Activated naive CD4-positive, alpha-beta T cell treated with anti-CD3 and anti-CD28 coated beads, Interleukin-2, amount 50 U/mL, for 24 hours (primary cell): ENCODE data around the gene NACAD.

Source experiments
- H3K27ac Mint-ChIP-seq: one replicate; pipeline ENCODE4 v1.8.0; 2021; ENCODE audit warnings: mild to moderate bottlenecking, mixed read lengths
- H3K27me3 Mint-ChIP-seq: one replicate; pipeline ENCODE4 v1.8.0; 2021; ENCODE audit warnings: mixed read lengths
- H3K36me3 Mint-ChIP-seq: one replicate; pipeline ENCODE4 v1.8.0; 2021; ENCODE audit warnings: mixed read lengths
- H3K4me1 Mint-ChIP-seq: one replicate; pipeline ENCODE4 v1.8.0; 2021; ENCODE audit warnings: mixed read lengths
- H3K4me3 Mint-ChIP-seq: one replicate; pipeline ENCODE4 v1.8.0; 2021; ENCODE audit warnings: mild to moderate bottlenecking, mixed read lengths
- H3K9me3 Mint-ChIP-seq: one replicate; pipeline ENCODE4 v1.8.0; 2021; ENCODE audit warnings: mixed read lengths

Gene NACAD

DNA sequence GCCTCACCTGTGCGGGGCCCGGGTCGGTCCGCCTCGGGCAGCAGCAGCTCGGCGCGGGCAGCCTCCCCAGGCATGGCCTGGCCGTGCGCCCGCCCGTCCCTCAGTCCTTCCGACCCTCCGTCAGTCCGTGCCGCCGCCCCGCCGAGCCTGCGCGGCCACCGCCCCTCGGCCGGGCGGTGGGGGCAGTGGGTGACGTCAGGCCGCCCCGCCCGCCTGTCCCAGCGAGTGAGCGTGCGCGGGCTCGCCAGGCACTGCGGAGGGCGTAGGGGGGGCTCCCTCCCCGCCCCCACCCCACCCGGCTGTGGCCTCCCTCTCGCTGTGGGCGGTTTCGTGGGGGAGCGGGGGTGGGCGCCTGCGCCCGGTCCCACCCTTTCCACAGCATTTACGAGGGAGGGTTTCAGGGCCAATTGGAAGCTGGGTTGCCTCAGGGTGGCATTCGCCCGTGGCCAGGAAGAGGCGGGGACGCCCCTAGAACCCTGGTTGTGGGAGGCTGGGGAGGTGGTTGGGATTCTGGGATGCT lies at the start of gene NACAD:
NACAD (minus strand) TSS at position 149 of the 520 bp plus-strand sequence; CDS start at position 74, 75 bp downstream.
- Mint-ChIP-seq H3K4me1 (peaks cover 3% of the 10 kb centered on the region), H3K9me3 (peaks cover 4% of the 10 kb centered on the region), H3K27me3 (peaks cover 5% of the 10 kb centered on the region), H3K36me3 (peaks cover 4% of the 10 kb centered on the region), H3K4me3 (peak within 1 kb of the TSS; percentile 70), H3K27ac (peak within 1 kb of the TSS; percentile 12)

DNA sequence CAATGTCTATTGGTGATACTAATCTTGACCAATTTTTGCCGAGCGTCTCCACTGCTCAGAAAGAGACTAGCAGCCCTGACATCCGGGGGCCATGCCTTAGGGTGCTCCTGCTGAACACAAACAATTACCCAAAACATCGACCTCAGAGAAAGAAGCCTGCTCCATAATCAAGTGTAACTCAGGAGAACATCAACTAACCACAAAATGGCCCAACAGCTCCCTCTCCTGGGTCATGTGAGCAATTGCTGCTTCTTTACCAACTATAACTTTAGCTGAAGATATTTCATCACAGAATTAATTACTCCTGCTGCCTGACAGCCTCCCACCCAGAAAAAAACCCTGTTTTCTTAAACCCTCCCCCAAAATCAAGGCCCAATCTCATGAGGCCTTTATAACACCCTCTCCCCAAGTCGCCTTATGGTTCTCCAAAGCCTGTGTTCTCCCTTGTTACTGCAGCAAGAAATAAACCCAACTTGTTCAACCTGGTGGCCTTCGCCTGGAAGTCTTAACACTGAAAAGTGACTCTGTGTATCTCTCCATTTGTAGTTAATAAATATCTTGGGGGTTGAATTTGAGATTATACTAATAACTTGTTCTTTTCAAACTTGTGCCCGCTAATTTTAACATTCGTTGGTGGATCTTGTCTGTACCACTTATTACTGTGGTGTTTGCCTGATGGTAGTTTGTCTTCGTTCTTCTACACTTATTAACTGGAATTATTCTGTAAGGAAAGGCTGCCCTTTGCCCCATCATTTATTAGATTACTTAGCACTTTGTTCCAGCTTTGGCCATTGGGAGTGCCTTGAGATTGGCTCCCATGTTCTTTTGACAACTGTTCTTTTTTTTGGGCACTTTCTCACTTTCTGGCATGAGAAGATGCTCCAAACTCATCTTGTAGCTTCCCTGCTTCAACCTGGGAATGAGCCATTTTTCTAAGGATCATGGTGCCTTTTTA lies 47.6 kb upstream of the NACAD start:
- Mint-ChIP-seq H3K27ac (no peak overlapping the region), H3K4me3 (no peak overlapping the region), H3K27me3 (no peaks in the 10 kb centered on the region), H3K36me3 (no peaks in the 10 kb centered on the region), H3K9me3 (no peaks in the 10 kb centered on the region), H3K4me1 (peaks cover 13% of the 10 kb centered on the region)

DNA sequence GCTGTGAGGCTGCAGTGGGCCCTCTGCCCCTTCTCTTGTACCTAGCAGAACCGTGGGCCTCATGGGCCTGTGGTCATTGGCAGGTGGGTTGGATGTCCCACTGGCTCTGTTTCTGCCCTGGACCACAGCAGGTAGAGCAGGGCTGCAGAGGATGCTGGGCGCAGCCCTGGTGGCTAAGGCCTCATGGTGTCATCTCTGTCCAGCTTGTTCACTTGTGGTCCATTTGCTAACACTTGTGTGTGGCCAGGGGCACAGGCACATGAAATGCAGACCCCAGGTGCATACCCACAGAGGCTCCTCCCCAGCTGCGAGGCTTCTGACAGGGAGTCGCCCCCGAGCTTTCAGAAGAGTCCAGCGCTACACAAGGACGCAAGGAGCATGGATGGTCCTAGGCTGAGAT lies 45.1 kb upstream of the NACAD start:
- no peaks in the 10 kb centered on the region for H3K27me3 Mint-ChIP-seq
- peaks cover 13% of the 10 kb centered on the region for H3K4me1 Mint-ChIP-seq
- no peak overlapping the region for H3K4me3 Mint-ChIP-seq
- no peaks in the 10 kb centered on the region for H3K9me3 Mint-ChIP-seq
- no peaks in the 10 kb centered on the region for H3K36me3 Mint-ChIP-seq
- no peak overlapping the region for H3K27ac Mint-ChIP-seq

- Mint-ChIP-seq H3K27ac (no peak overlapping the region), H3K9me3 (no peaks in the 10 kb centered on the region), H3K4me3 (no peak overlapping the region), H3K36me3 (no peaks in the 10 kb centered on the region), H3K27me3 (no peaks in the 10 kb centered on the region), H3K4me1 (peaks cover 13% of the 10 kb centered on the region)
Measured at GRCh38 chr7:45133352-45133751, 44.6 kb upstream of the NACAD start.

DNA sequence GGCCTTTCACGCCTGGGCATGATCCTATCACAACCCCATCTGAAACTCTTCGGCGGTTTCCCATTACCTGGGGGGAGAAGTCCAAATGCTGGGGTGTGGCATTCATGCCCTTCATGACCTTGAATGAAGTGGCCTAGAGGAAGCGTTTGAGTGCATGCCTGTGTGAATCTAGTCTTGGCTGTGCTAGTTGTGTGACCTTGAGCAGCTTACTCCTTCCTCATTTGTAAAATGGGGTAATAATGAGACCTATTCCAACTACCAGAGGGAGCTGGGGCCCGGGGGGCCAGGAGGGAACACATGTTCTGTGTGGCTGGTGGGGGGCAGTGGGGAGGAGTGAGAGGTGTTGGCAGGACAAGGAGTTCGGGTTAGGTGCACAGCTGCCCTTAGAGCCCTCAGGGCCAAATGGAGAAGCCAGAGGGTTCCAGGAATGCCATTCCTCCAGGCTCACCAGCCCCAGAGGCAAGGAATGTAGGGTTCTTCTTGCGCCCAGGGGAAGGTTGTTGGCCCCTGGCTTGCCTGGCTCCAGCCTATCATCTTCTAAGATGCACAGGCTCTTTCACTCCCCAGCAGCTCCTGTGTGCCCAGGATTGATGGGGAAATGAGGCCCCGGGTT lies 44.0 kb upstream of the NACAD start:
- no peak overlapping the region for H3K27ac Mint-ChIP-seq
- no peak overlapping the region for H3K4me3 Mint-ChIP-seq
- no peaks in the 10 kb centered on the region for H3K9me3 Mint-ChIP-seq
- no peaks in the 10 kb centered on the region for H3K27me3 Mint-ChIP-seq
- peaks cover 13% of the 10 kb centered on the region for H3K4me1 Mint-ChIP-seq
- no peaks in the 10 kb centered on the region for H3K36me3 Mint-ChIP-seq

DNA sequence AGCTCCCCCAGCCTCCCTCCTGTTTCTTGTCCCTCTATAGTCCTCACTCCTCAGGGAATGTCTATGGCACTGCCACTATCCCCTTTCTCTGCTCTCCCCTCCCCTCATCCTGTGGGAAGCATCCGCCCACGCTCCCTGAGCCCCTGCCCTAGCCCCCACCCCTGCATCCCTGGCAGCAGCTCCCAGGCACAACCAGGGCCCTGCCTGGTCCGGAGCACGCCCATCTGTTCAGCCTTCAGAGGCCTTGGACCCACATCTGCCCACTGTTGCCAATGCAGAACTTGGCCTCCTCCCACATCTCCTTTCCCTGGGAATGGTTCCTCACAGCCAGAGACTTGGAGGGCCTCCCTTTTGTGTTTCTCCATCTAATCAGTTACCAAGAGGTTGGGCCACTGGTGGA lies 43.1 kb upstream of the NACAD start:
- H3K27ac Mint-ChIP-seq = no peak overlapping the region
- no peaks in the 10 kb centered on the region for H3K36me3 Mint-ChIP-seq
- peaks cover 13% of the 10 kb centered on the region for H3K4me1 Mint-ChIP-seq
- H3K9me3 Mint-ChIP-seq = no peaks in the 10 kb centered on the region
- H3K27me3 Mint-ChIP-seq = no peaks in the 10 kb centered on the region
- no peak overlapping the region for H3K4me3 Mint-ChIP-seq

DNA sequence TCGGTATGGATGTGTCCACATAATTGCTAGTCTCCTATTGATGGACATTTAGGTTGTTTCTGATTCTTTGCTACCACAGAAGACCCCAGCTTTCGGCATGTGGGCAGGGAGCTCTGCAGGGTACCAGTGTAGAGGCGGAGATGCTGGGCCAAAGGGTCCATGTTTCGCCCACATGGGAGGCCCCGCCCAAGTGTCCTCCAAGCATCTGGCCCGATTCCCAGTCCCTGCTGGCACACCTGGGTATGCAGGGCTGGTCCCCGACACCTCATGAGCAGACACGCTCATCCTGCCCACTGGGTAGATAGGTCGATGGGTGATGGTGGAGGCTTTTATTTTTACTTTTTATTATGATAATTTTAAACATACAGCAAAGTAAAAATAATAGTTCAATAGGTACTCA lies 42.1 kb upstream of the NACAD start:
- Mint-ChIP-seq H3K9me3 (no peaks in the 10 kb centered on the region), H3K4me3 (no peak overlapping the region), H3K27ac (no peak overlapping the region), H3K4me1 (peaks cover 4% of the 10 kb centered on the region), H3K27me3 (no peaks in the 10 kb centered on the region), H3K36me3 (no peaks in the 10 kb centered on the region)

GRCh38 chr7:45129906-45130305 lies 41.1 kb upstream of the NACAD start:
- Mint-ChIP-seq H3K36me3 (no peaks in the 10 kb centered on the region), H3K4me1 (no peaks in the 10 kb centered on the region), H3K4me3 (no peak overlapping the region), H3K27me3 (no peaks in the 10 kb centered on the region), H3K27ac (no peak overlapping the region), H3K9me3 (no peaks in the 10 kb centered on the region)

DNA sequence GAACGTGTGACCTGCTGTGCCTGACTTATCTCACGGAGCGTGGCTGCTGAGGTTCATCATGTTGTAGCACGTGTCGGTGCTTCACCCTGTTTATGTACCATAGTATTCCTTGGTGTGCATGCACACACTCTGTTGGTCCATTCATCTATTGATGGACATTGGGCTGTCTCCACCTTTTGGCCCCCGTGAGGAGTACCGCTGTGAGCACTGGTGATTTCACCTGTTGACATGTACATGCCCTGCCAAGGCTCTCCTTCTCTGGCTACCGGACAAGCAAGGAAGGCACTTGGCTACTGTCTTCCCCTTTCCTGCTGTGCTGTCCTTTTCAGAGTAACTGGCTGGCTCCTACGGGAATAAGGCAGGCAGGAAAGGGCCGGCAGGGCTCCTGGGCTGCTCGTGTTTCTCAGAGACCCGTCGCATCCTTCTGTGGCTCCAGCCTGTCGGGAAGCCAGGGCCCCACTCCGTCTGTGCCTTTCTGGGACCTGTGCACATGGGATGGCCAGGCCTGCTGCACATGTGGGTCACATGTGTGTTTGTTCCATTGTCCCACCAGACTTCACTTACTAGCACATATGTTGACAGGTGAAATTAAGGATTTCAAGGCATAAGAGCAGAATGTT lies 40.5 kb upstream of the NACAD start:
- Mint-ChIP-seq H3K27ac (no peak overlapping the region), H3K36me3 (no peaks in the 10 kb centered on the region), H3K9me3 (no peaks in the 10 kb centered on the region), H3K4me3 (no peak overlapping the region), H3K4me1 (no peaks in the 10 kb centered on the region), H3K27me3 (no peaks in the 10 kb centered on the region)

GRCh38 chr7:45126920-45127319 lies 38.2 kb upstream of the NACAD start:
- no peak overlapping the region for H3K27ac Mint-ChIP-seq
- H3K9me3 Mint-ChIP-seq = no peaks in the 10 kb centered on the region

DNA sequence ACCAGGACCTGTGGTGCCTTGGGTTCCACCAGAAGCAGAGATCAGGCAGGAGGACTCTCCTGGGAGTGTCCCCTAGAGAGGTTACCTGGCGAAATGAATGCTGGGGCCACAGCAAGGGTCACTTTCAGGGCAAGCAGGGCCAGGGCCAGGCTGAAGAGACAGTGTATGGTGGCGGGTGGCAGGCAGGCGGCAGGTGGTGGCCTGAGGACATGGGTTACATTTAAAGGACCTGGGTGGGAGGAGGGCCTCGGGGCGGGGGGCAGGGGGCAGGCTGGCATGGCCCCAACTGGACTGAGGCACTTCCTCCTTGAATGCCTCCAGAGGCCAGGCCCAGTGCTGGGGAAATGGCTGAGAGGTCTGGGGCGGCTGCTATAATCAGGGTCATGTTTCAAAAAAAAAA lies 37.4 kb upstream of the NACAD start:
- no peaks in the 10 kb centered on the region for H3K27me3 Mint-ChIP-seq
- H3K4me3 Mint-ChIP-seq = no peak overlapping the region
- H3K36me3 Mint-ChIP-seq = no peaks in the 10 kb centered on the region
- peaks cover 15% of the 10 kb centered on the region for H3K4me1 Mint-ChIP-seq
- no peak overlapping the region for H3K27ac Mint-ChIP-seq
- H3K9me3 Mint-ChIP-seq = no peaks in the 10 kb centered on the region

More at GRCh38 chr7:45126920-45127319, 38.2 kb upstream of the NACAD start:
- H3K27me3 Mint-ChIP-seq = no peaks in the 10 kb centered on the region
- H3K4me3 Mint-ChIP-seq = no peak overlapping the region
- H3K4me1 Mint-ChIP-seq = peaks cover 15% of the 10 kb centered on the region
- no peaks in the 10 kb centered on the region for H3K36me3 Mint-ChIP-seq

DNA sequence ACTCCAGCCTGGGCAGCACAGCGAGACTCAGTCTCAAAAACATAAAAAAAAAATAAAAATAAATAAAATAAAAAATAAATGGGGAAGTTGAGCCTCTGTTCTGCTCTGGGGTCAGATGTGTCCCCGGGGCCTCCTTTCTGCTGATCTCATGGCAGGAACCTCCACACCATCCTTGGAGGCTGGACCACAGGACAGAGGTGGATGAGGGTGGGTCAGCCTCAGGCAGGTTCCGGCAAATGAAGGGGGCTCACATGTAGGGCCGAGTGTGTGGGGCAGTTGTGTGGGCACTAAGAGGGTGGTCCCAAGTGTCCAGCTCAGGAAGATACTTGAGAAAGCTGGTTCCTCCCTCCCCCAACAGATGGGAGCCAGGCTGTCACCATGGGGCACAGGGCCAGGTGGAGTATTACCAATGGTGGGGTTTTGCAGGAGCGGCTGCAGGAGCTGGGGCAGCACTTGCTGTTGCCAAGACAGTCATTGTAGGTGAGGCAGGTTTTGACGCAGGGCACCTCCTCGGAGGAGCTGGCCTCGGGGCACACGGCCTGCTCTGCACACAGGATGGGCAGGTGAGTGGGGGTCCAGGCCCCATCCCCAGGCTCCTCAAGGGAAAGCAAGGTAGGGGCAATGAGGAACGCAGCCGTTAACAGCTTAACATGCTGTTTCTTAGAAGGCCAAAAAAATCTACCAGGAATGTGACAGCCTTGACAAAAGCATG lies 36.6 kb upstream of the NACAD start:
- peaks cover 15% of the 10 kb centered on the region for H3K4me1 Mint-ChIP-seq

GRCh38 chr7:45123913-45124710 lies 35.3 kb upstream of the NACAD start:
- peak overlapping the region; percentile 90 for H3K27ac Mint-ChIP-seq
- H3K27me3 Mint-ChIP-seq = no peaks in the 10 kb centered on the region
- H3K4me3 Mint-ChIP-seq = no peak overlapping the region
- no peaks in the 10 kb centered on the region for H3K9me3 Mint-ChIP-seq
- H3K36me3 Mint-ChIP-seq = no peaks in the 10 kb centered on the region
- H3K4me1 Mint-ChIP-seq = peaks cover 15% of the 10 kb centered on the region

More for the DNA sequence above, 36.6 kb upstream of the NACAD start:
- H3K27me3 Mint-ChIP-seq = no peaks in the 10 kb centered on the region
- H3K9me3 Mint-ChIP-seq = no peaks in the 10 kb centered on the region
- no peak overlapping the region for H3K4me3 Mint-ChIP-seq
- no peak overlapping the region for H3K27ac Mint-ChIP-seq
- no peaks in the 10 kb centered on the region for H3K36me3 Mint-ChIP-seq

- Mint-ChIP-seq H3K4me3 (peak overlapping the region; percentile 19), H3K9me3 (no peaks in the 10 kb centered on the region), H3K36me3 (no peaks in the 10 kb centered on the region), H3K4me1 (peaks cover 15% of the 10 kb centered on the region), H3K27me3 (no peaks in the 10 kb centered on the region), H3K27ac (peak overlapping the region; percentile 90)
Measured at GRCh38 chr7:45122975-45123860, 34.4 kb upstream of the NACAD start.
